ENCODE measurements around the gene RAD51B.
A peak's percentile ranks its signal among the peaks of the same experiment; 100 is the strongest.

RAD51B gene

GRCh38 chr14:68518166-68518565 is 698.6 kb downstream of the RAD51B start:
- H3K4me3 ChIP-seq (ENCODE audit: severe bottlenecking) = no peak overlapping the region

GRCh38 chr14:68518761-68519670 is 699.4 kb downstream of the RAD51B start:
- no peaks in the 10 kb centered on the region for H3K27me3 ChIP-seq (ENCODE audit: insufficient read depth, poor library complexity, severe bottlenecking)
- ATAC-seq (ENCODE audit: low read depth) (no peak), DNase-seq (ENCODE audit: low spot score) (no peak)
- peak overlapping the region; percentile 95 for H3K27ac ChIP-seq (ENCODE audit: poor library complexity, severe bottlenecking)
- H3K4me3 ChIP-seq (ENCODE audit: severe bottlenecking) = no peak overlapping the region
- TF ChIP-seq CTCF (IDR thresholded peaks at IDR 0.05; ENCODE audit: poor library complexity, severe bottlenecking) = no peak
- H3K4me1 ChIP-seq (ENCODE audit: insufficient read depth, poor library complexity, severe bottlenecking) = peaks cover 37% of the 10 kb centered on the region
- H3K9me3 ChIP-seq (ENCODE audit: severe bottlenecking) = no peaks in the 10 kb centered on the region
- H3K36me3 ChIP-seq (ENCODE audit: low read depth) = no peaks in the 10 kb centered on the region

More at GRCh38 chr14:68518166-68518565, 698.6 kb downstream of the RAD51B start:
- Histone ChIP-seq H3K36me3 (ENCODE audit: low read depth) (no peaks in the 10 kb centered on the region), H3K9me3 (ENCODE audit: severe bottlenecking) (no peaks in the 10 kb centered on the region), H3K27ac (ENCODE audit: poor library complexity, severe bottlenecking) (peak overlapping the region; percentile 95), H3K4me1 (ENCODE audit: insufficient read depth, poor library complexity, severe bottlenecking) (peaks cover 46% of the 10 kb centered on the region), H3K27me3 (ENCODE audit: insufficient read depth, poor library complexity, severe bottlenecking) (no peaks in the 10 kb centered on the region)
- no peak for TF ChIP-seq CTCF (IDR thresholded peaks at IDR 0.05; ENCODE audit: poor library complexity, severe bottlenecking)
- DNase-seq (ENCODE audit: low spot score) = no peak
- ATAC-seq (ENCODE audit: low read depth) = no peak

DNA sequence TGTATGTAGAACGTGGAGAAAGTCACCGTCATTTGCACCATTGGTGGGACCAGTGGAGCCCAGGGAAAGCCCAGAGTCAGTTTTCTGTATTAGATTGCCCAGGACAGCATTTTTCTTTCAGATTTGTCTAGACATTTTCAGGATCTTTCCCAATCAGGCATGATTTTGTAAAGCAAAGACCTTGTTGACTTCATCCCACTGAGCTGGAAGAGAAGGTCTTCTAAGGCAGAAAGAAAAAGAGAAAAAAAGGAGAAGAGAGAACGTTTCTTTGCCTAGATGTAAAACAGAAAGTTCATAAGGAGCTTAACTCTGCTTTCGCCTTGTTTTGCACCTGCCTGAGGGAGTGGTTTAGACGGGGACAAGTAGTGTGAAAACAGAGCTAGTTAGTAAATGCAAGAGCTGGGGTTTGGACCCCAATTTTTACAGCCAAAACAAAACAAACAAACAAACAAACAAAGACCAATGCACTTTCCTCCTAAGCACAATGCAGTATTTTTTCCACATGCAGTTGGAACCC is 700.1 kb downstream of the RAD51B start:
- Histone ChIP-seq H3K36me3 (ENCODE audit: low read depth) (no peaks in the 10 kb centered on the region), H3K4me1 (ENCODE audit: insufficient read depth, poor library complexity, severe bottlenecking) (peaks cover 30% of the 10 kb centered on the region), H3K4me3 (ENCODE audit: severe bottlenecking) (no peak overlapping the region), H3K9me3 (ENCODE audit: severe bottlenecking) (no peaks in the 10 kb centered on the region), H3K27ac (ENCODE audit: poor library complexity, severe bottlenecking) (peak overlapping the region; percentile 95), H3K27me3 (ENCODE audit: insufficient read depth, poor library complexity, severe bottlenecking) (no peaks in the 10 kb centered on the region)
- DNase-seq (ENCODE audit: low spot score) (no peak), ATAC-seq (ENCODE audit: low read depth) (no peak)
- no peak for TF ChIP-seq CTCF (IDR thresholded peaks at IDR 0.05; ENCODE audit: poor library complexity, severe bottlenecking)

DNA sequence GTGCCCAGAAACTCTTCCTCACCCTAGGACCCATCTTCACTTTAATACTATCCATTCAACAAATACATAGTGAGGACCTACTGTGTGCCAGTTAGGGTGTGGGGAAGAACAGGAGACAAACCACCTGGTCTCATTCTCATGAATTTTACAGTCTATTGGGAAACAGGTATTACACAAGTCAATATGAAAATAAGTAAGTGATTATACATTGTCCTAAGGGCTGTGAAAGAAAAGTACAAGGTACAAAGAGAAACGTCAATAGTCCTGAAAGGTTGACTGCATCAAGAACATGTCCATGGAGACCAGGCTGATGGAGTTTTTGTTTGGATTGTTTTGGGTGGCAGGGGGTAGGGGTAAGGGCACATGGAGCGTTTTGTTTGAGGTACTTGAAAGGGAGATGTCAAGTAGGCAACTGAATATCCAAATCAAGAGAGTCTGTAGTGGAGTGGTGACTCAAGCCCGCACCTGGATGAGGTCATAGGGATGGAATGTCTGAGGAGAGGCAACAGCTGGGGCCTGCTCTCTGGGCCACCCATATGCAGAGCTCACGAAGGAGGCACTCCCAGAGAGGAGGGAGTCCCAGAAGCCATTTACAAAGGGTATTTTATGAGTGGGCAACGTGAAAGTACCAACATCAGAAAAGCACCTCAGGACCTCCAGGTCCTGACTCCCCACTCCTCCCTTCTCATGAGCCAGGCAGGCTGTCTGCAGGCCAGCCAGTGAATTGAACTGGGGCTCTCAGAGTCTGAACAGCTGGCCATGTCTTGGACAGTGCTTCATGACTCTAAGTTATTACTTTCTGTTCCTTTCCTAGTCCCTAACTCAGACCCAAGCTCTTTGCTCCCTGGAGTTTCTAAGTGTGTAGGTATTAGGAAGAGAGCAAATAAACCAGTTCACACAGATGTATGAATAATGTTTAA is 701.3 kb downstream of the RAD51B start:
- peak overlapping the region; percentile 95 for H3K27ac ChIP-seq (ENCODE audit: poor library complexity, severe bottlenecking)
- no peaks in the 10 kb centered on the region for H3K27me3 ChIP-seq (ENCODE audit: insufficient read depth, poor library complexity, severe bottlenecking)
- no peaks in the 10 kb centered on the region for H3K36me3 ChIP-seq (ENCODE audit: low read depth)
- peaks cover 25% of the 10 kb centered on the region for H3K4me1 ChIP-seq (ENCODE audit: insufficient read depth, poor library complexity, severe bottlenecking)
- TF ChIP-seq CTCF (IDR thresholded peaks at IDR 0.05; ENCODE audit: poor library complexity, severe bottlenecking) = no peak
- H3K9me3 ChIP-seq (ENCODE audit: severe bottlenecking) = no peaks in the 10 kb centered on the region
- H3K4me3 ChIP-seq (ENCODE audit: severe bottlenecking) = no peak overlapping the region
- ATAC-seq (ENCODE audit: low read depth) = peak; percentile 100
- DNase-seq (ENCODE audit: low spot score) = peak; percentile 94

Measured in RWPE2 (cell line).